ENCODE results near the gene ADGRB3.
A peak's percentile ranks its signal among the peaks of the same experiment; 100 is the strongest.
"Not testable (repeated sequence)": the region's sequence is repeated elsewhere in the genome, so short reads cannot be mapped to it uniquely, and the experiment has no call there.

Gene ADGRB3

DNA sequence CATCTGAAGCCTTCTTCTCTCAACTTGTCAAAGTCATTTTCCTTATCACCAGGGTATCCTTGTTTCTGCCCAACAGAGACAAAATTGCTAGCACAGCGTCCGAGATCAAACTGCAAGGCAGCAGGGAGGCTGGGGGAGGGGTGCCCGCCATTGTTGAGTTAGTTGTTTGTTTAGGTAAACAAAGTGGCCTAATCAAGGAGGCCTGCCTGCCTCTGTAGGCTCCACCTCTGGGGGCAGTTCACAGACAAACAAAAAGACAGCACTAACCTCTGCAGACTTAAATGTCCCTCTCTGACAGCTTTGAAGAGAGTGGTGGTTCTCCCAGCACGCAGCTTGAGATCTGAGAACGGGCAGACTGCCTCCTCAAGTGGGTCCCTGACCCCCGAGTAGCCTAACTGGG lies 155.0 kb downstream of the ADGRB3 start:
- DNase-seq (ENCODE audit: low read depth): not testable (repeated sequence)

DNA sequence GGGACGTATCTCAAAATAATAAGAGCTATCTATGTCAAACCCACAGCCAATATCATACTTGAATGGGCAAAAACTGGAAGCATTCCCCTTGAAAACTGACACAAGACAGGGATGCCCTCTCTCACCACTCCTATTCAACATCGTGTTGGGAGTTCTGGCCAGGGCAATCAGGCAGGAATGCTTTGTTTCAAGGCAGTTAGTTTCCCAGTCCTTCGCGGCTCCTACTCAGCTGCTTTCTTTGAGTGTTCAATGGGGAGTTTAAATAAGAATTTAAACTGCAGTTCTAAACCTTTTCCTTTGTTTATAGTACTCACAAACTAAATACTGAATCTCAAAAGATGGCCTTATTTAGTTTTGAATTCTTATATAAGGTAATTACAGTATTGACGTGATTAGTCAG lies 179.9 kb downstream of the ADGRB3 start:
- not testable (repeated sequence) for DNase-seq (ENCODE audit: low read depth)

DNA sequence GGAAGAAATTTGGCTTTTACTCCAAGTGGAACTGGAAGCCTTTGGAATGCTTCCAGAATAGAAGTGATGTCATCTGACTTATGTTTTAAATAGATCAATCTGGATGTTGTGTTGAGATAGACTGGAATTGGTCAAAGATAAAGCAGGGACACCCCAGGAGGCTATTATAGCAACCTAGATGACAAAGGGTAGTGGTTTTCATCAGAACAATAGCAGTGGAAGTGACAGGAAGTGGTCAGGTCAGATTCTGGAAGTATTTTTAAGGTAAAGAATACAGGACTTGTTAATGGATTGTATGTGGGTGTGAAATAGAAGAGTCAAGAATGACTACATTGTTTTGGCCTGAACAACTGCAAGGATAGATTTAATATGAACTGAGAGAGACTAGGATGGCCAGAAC lies 191.4 kb downstream of the ADGRB3 start:
- no peak for DNase-seq (ENCODE audit: low read depth)

DNA sequence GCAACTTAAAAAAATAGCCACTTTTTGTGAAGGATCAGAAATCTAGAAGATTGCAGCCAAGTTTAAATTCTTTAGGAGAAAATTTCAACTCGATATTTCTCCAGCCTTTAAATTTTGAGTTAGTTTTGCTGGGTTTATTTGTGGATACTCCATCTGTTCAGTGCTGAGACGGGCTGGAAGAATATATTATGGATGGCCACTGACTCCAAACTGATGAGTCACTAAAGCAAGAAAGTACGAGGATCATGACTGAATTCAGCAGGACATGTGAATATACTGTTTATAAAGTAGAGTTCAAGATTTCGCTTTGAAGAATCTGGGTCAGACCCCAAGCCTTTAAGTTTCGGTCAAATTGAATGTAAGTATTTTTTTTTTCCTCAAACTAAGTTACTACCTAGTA lies 199.5 kb downstream of the ADGRB3 start:
- no peak for DNase-seq (ENCODE audit: low read depth)

DNA sequence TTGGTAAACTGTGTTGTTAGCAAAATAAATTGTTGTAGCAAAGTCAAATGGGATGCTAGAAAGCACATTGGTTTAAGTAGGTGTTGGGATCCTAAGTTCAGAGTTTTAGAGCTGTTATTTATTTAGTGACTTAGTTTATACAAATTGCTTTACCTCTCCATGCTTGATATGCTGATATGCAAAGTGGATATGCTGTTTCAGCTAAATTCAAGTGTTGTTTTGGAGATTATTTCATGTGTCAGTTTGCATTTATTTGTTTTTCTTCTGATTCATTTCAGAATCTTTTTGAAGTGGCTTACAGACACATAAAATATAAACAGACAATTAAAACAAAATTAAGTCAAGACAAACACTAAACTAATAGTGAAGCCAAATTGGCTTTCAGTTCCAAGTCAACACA lies 203.5 kb downstream of the ADGRB3 start:
- DNase-seq (ENCODE audit: low read depth): no peak

DNA sequence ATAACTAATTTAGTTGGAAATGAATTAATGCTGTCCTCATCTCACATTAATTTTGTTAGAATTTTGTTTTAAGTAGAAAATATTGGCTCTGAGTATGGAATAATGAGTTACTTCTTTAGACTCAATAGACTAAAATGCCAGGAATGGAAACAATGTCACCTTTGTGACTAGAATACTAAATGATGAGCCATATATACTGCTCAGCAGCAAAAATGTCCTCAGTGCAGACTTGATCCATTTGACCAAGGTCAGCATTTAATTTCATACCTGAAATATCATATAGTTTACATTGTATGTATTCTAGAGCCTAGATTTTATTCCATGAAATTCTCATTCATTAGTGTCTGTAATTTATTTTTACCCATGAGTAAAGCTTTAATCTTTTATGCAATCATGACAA lies 217.7 kb downstream of the ADGRB3 start:
- no peak for DNase-seq (ENCODE audit: low read depth)

DNA sequence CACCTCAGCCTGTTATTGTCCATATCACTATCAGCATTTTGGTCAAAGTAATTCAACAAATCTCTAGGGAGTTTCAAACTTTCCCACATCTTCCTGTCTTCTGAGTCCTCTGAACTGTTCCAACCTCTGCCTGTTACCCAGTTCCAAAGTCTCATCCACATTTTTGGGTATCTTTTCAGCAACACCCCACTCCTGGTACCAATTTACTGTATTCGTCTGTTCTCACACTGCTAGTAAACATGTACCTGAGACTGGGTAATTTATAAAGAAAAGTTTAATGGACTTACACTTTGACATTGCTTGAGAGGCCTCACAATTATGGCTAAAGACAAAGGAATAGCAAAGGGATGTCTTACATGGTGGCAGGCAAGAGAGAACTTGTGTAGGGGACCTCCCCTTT lies 224.2 kb downstream of the ADGRB3 start:
- DNase-seq (ENCODE audit: low read depth): no peak

DNA sequence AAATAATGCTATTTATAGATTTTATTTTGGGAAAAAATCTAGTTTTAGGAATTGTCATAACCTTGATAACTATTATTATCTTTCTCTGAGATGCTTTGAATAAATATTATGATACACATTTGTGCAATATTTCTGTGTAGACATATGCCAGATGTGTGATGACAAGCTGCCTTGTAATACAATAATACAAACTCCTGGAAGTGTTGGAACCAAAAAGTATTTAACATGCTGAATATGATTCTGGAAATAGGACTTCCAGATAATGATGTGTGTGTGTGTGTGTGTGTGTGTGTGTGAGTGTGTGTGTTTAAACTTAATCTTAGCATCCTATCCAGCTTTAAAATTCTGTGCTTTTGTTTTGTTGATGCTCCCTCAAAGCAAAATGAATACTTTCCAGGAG lies 233.6 kb downstream of the ADGRB3 start:
- DNase-seq (ENCODE audit: low read depth): no peak

DNA sequence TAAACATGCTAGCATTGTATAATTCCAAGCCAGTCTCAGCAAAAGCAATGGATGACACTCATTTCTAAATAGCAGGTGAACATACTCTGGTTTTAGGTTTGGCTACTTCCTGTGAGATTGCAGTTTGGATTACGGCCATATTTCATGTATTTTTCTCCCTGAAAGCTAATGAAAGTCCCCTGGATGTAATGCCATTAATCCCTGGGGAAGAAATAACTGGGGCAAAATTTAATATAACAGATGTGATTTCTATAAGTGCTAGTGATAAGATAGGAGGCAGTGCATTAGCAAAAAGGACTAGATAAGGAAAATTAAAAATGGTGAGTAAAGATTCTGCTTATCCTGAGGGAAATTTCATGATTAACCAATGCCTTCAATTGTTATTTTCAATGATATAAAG lies 238.2 kb downstream of the ADGRB3 start:
- DNase-seq (ENCODE audit: low read depth): no peak

DNA sequence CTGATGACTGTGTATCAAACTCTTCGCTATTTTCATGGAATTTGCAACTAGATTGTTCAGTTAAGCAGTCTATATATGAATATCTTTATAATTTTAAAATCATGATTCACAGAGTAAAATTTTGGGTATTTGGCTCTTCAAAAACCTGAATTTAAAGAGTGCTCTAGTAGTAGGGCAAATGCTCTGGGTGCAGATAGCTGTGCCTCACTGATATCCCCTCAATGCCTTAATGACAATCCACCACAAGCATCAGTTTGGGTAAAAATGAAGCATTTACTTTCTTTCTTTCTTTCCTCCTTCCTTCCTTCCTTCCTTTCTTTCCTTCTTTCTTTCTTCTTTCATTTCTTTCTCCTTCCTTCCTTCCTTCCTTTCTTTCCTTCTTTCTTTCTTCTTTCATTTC lies 239.7 kb downstream of the ADGRB3 start:
- DNase-seq (ENCODE audit: low read depth): no peak

DNA sequence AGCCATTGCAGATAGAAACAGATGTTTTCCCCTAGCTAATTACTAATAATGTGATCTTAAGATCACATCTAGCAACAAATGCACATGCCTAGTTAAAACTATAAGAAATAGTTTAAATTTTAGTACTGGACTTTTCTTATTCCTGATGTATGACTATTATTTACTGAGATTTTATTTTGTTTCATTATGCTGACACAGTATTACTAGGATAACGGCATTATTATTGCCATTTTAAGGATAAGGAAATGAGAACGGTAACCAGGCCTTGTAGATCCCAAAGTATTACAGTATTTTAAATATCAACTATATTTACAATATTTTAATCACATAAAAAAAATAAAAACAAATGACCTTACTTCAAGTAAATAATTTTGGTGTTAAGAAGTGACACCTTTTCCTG lies 240.3 kb downstream of the ADGRB3 start:
- DNase-seq (ENCODE audit: low read depth): no peak

DNA sequence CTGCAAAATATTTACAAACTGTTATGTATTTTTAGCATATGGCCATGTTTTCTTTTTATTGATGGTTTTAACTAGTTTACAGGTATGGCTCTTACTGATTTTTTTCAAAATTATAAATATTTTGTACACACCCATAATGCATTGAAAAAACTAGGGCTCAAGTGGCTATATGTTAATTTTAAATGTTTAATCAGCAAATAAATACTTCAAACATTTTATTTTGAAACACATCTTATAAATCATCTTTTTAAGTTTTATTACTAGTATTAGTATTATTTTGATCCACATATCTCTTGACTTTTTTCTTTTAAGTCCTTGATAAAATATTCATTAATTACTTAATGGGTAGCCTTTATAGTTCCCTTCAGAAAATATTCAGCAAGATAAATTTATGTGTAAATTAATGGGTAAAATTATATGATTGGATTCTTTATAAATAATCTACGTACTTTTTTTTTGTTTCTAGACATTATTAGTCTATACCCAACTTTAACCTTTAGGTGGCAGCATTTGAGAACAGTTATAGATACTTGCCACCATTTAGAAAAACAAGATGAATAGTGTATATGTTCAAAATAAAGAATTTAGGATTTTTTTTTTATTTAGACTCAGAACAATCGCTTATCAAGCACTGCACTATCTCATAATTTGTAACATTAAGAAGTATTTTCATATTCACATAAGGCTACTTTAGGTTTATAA lies 241.9 kb downstream of the ADGRB3 start:
- DNase-seq (ENCODE audit: low read depth): peak; percentile 20

DNA sequence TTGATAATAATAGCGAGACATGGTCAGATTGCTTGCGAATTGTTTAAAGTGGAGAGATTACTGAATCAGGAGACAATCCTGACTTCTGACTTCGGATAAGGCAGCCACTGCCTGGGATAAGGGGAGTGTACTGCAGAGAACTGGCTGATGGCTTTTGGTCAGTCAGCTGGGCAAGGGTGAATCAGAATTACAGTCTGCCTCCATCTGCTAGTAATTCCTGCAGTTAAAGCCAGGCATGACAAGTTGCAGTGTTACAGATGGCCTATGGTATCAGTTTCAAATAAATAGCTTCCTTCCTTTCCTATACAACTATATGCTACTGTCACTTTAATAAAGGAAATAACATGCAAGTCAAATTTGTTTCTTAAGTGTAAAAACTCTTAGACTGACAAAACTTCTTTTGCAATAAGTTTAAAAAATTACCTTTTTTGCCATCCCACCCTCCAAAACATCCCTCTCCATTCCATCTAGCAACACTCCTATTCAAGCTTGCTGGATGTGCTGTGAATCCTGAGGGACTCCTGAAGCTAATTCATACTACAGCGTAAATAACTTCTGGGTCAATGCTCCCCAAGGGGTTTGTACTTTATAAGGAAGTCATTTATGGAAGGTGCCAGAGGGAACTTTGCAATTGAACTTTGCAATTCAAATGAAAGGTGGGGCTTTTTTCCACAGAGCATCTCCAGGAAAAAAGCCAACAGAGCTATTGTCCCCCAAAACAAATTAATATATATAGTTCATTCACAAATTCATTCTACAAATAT lies 245.2 kb downstream of the ADGRB3 start:
- no peak for DNase-seq (ENCODE audit: low read depth)

DNA sequence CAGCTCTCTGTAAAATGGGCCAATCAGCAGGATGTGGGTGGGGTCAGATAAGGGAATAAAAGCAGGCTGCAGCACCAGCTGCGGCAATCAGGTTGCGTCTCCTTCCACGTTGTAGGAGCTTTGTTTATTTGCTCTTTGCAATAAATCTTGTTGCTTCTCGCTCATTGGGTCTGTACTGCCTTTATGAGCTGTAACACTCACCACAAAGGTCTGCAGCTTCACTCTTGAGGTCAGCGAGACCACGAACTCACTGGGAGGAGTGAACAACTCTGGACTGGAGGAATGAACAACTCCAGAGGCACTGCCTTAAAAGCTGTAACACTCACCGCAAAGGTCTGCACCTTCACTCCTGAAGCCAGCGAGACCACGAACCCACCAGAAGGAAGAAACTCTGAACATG lies 248.2 kb downstream of the ADGRB3 start:
- not testable (repeated sequence) for DNase-seq (ENCODE audit: low read depth)

DNA sequence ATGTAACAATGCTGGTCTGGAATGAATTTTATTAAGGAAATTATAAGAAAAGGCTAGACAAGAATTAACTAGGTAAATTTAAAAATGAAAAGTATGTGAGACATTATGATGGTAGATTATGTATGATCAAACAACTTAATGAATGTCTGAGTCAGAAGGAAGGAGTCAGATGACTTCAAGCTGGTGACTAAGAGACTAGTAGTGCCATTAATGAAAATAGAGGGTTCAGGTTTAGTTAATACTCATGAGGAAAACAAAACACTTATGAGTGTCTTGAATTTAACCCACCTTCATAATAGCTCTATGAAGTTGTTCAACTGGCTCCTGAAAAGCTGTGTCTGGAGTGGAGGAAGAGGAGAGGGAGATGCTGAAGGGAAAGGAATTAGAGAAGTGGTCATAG lies 256.3 kb downstream of the ADGRB3 start:
- DNase-seq (ENCODE audit: low read depth): no peak

DNA sequence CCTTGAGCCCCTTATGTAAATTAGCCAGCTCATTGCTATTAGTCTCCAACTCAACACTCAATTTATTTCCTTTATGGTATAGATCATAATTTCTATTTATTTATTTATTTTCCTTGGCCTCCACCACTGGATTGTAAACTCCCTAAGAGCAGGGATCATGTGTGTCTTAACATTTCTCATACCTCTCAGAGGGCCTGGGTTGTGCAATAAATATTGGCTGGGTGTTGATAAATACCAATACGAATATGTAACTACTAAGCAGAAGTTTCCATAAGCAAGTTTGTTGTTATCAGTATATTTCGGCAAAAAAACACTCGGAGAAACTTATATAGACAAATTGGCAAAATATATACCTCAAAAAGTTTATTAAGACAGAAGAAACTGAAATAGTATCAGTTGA lies 257.4 kb downstream of the ADGRB3 start:
- no peak for DNase-seq (ENCODE audit: low read depth)

DNA sequence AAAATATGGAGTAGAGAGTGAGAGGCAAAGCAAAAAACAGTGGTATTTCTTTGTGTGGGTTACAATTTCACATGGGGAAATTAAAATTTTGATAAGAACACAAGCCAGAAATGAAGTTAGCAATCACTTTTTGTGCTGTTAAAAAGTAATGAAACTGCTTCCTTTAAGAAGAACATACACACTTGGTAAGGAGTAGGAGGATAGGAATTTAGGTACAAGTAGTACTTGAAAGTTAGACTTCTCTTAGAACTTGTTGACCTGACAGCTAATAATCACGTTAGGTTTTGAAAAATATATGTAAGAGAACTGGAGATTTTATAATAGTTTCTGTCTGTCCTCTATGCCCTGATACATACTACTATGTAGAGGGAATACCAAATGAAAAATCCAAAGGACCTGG lies 260.8 kb downstream of the ADGRB3 start:
- no peak for DNase-seq (ENCODE audit: low read depth)

DNA sequence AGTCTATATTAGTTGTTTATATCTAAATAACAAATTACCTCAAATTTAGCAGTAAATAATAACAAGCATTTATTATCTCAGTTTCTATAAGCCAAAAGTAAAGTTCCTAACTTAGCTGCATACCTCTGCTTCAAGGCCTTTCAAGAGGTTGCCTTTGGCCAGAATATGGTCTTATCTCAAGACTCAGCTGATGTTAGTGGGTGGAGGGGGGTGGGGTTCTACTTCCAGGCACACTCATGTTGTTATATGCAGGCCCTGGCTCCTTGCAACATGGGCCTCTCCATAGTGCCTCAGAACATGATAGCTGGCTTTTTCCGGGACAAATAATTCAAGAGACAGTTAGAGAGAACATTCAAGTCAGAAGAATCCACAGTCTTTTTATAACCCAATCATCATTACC lies 266.0 kb downstream of the ADGRB3 start:
- no peak for DNase-seq (ENCODE audit: low read depth)

DNA sequence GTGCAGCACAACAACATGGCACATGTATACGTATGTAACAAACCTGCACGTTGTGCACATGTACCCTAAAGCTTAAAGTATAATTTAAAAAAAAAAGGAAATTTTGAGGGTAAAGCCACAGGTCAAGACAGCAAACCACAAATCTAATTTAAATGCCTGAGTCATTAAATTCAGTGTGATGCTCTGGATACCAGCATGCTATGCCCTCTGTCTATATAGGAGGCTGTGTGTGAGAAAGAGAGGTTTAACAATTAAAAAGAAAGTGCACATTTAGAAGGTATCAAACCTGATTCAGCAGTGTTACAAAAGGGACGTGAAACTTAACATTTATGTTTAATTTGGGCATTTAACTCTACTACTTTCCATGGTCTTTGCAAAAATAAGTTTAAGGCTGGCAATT lies 276.3 kb downstream of the ADGRB3 start:
- no peak for DNase-seq (ENCODE audit: low read depth)

DNA sequence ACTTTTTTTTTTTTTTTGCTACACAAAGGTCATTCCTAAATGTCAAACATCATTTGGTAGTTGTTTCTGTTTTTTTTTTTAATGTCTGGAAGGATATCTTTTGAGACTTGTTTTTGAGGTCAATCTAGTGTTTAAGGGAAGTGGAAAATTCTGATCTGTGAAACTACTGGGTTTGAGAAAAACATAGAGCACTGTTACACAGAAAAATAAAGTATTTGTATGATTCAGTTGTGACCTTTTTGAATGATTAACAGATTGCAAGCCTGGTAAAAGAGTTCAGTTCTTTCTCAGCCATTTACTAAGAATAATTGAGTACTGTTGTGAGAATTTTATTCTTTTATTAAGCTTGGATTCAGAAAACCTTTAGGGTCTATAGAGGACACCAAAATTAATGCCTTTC lies 276.7 kb downstream of the ADGRB3 start:
- DNase-seq (ENCODE audit: low read depth): no peak

DNA sequence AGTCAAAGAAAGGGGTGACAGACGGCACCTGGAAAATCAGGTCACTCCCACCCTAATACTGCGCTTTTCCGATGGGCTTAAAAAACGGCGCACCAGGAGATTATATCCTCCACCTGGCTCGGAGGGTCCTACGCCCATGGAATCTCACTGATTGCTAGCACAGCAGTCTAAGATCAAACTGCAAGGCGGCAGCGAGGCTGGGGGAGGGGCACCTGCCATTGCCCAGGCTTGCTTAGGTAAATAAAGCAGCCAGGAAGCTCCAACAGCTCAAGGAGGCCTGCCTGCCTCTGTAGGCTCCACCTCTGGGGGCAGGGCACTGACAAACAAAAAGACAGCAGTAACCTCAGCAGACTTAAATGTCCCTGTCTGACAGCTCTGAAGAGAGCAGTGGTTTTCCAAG lies 277.7 kb downstream of the ADGRB3 start:
- not testable (repeated sequence) for DNase-seq (ENCODE audit: low read depth)

DNA sequence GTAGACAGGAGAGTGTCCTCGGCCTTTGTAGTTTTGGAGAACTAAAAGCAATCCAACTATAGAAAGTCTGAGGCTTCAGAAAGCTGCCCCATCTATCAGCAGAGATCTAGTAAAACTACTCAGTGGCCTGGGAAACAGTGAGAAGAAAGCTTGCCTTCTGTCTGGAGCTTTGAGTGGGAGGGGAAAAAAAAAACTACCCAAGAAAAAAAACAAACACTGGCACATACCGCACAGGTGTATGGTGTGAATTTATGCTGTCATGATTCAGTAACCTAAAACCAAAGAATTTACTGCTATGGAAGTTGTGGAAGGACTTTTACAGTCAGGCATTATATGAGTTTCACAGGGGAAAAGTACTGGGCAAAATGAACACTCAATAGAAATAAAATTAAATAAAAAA lies 280.5 kb downstream of the ADGRB3 start:
- DNase-seq (ENCODE audit: low read depth): no peak

DNA sequence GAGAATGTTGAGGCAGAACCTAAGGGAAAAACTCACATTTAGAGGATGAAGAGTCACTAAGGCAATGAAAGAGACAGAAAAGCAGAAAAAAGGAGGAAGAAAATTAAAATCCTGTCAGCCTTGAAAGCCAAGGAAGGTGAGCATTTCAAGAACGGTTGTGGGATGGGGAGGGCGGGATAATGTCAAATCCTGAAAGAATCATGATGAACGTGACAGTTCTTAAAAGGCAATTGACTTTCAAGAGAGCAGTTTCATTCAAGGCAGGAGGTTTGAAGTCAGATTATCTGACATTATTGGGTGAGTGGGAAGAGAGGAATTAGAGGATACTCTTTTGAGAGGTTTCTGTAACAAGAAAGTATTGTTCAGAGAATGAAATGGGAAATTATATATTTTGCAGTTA lies 284.5 kb downstream of the ADGRB3 start:
- DNase-seq (ENCODE audit: low read depth): no peak

DNA sequence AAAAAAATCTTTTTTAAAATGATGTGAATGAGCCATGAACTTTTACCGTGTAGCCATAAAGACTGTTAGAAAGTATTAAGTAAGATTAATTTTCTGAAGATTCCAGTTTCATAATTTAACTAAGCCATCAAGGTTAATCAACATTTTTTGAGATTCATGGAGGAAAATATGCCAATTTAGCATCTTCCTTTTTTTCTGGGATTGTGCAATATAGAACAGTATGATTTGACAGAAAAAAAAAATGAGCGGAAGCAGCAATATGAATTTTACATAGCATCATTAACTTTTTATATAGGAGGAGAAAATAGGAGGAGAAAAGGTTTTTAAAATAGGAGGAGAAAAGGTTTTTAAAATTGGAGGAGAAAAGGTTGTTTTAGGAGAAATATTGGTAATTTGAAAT lies 306.3 kb downstream of the ADGRB3 start:
- DNase-seq (ENCODE audit: low read depth): no peak
